ENCODE results near the gene COL9A3. TPM values are rescaled to one million over a fixed set of nuclear protein-coding genes. Genes with fewer than 3 reads are reported as not detected.

COL9A3 gene
- total RNA-seq, 1 experiment from 2014 or later = 7.8 TPM

DNA sequence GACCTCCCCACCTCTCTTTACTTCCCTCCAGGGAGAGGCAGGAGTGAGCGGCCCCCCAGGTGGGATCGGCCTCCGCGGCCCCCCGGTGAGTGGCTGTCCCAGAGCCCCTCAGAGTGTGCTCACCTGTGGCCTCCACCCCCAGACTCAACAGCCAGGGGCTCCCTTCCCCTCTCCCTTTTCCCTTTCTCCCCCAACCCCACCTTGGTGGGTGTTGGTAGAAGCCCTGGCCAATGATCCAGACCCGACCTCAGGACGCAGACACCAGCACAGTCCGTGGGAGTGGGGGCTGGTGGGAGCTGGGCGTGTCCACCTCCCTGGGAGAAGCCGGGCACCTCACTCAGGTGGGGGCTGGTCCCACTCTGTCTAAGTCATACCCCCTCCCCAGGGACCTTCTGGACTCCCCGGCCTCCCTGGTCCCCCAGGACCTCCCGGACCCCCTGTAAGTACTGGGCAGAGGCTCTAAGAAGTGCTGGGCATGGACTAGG, 4.9 kb downstream of the COL9A3 start:
- DNase-seq (ENCODE audit: extremely low read depth, low read depth) = no peak

DNA sequence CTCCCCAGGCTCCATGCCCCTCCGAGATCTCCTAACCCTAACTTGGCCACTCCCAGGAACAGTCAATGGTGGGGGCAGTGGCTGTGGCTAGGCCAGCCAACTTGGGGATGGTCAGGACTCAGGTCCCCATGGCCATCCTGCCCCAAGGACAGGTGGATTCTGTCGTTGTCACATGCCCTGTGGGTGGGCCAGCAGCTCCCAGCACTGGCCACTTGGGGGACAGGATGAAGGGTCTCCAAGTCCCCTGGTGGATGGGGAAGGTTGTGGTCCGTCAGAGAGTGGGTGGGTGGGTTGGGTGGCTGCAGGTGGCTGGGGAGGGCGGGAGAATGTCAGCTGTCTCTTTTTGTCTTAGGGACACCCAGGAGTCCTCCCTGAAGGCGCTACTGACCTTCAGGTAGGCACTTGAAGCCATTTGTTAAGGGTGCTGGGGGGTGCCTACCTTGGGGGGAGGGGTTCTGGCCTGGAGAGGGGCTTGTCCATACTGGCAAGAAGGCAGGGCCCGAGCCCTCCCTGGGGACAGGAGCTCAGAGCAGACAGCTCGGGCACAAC, 5.5 kb downstream of the COL9A3 start:
- no peak for DNase-seq (ENCODE audit: extremely low read depth, low read depth)

DNA sequence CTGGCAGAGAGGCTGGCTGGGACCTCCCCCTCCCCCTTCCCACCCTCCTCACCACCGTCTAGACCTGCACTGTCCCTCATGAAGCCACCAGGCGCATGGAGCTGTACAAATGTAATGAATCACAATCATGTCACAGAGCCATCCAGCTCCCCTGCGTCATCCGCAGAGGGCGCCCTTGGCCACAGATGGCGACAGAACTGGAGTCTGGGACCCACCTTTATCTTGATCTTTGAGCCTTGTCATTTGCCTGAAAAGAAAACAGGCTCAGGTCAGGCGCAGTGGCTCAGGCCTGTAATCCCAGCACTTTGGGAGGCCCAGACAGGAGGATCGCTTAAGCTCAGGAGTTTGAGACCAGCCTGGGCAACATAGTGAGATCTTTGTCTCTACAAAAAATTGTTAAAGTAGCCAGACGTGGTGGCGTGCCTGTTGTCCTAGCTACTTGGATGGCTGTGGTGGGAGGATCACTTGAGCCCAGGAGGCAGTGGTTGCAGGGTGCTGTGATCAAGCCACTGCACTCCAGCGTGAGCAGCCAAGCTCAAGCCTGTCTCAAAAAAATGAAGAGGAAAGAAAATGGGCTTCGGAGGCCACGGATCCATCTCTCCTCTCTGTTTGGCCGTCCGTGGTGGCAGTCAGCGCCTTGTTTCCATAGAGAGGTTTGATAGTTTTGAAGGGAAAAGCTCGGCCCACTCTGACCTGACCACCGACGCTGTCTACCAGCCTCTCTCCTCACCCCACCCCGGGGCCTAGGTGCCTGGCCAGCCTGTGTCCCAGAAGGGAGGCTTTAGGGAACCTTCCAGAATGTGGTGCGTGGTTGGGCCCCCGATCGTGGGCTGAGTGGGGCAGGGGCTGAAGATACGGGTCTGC, 6.2 kb downstream of the COL9A3 start:
- peak; percentile 82 for DNase-seq (ENCODE audit: extremely low read depth, low read depth)

DNA sequence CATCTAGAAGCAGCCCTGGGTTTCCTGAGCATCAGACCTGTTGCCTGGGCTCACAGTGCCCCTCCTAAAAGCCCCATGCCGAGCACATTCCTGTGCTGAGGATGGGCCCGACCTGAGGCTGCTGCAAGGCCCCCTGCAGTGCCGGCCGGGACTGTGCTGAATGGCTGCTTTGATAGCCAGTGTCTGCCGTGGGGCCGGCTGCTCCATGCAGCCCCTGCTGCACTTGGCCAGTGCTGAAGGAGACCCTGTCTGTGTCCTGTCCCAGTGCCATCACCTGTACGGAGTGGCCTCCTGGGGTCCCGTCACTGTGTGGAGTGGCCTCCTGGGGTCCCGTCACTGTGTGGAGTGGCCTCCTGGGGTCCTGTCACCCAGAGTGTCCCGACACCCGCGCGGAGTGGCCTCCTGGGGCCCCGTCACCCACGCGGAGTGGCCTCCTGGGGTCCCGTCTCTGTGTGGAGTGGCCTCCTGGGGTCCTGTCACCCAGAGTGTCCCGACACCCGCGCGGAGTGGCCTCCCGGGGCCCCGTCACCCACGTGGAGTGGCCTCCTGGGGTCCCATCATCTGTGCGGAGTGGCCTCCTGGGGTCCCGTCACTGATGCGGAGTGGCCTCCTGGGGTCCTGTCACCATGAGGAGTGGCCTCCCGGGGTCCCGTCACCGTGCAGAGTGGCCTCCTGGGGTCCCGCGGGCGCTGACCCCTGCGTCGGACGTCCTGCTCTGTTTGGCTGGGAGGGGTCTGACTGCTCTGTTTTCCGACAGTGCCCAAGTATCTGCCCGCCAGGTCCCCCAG, 7.0 kb downstream of the COL9A3 start:
- no peak for DNase-seq (ENCODE audit: extremely low read depth, low read depth)

DNA sequence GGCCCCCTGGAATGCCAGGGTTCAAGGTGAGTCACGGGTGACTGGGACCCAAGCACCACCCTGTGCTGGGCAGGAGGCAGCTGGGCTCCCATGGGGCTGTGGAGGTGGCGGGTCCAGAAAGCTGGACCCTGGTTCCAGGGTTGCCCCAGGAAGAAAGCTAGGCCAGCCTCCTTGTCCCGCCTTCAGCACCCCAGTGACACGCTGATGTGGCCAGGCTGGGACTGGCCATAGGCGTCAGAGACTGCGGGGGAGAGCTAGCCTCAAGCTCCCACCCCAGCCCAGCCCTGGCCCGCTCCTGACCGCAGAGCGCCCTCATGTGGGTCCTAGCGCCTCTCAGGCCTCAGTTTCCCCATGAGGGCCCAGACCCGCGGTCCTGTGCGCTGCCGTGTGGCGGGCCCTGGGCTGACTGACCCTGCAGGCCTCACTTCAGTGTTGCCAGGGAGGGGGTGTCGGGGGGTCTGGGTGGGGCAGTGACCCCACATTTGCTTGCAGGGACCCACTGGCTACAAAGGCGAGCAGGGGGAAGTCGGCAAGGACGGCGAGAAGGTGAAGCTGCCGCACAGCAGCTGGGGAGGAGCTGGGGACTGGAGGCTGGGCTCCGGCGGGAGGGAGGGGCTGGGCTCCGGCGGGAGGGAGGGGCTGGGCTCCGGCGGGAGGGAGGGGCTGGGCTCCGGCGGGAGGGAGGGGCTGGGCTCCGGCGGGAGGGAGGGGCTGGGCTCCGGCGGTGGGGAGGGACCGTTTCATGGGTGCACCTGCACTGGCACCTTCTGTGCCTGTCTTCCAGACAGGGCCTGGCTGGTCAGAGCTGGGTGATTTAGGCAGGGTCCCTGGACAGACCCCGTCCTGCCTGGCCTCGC, 7.9 kb downstream of the COL9A3 start:
- DNase-seq (ENCODE audit: extremely low read depth, low read depth) = no peak

DNA sequence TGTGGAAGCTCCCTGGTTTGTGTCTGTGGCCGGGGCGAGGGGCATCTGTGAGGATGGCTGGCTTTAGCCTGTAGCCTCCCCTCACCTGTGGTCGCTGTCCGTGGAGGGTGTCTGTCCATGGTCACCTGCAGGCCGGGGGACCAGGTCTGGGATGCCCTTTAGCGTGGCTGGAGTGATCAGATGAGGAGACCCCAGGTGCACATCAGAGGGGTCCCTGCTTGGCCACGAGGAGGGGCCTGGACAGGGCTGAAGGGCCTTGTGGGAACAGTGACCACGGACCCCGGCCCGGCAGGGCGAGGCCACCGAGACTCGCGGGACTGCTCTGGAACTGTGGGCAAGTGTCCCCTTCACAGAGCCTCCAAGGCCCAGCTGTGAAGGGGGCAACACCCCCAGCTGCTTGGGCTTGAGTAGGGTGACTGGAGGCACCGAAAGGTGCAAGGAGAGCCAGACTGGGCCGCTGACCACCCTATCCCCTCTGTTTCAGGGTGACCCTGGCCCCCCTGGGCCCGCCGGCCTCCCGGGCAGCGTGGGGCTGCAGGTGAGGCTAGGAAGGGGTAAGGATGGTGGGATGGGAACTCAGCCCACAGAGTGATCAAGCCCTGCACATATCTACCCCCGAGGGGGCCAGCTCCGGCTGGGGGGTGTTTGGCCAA, 8.6 kb downstream of the COL9A3 start:
- no peak for DNase-seq (ENCODE audit: extremely low read depth, low read depth)

DNA sequence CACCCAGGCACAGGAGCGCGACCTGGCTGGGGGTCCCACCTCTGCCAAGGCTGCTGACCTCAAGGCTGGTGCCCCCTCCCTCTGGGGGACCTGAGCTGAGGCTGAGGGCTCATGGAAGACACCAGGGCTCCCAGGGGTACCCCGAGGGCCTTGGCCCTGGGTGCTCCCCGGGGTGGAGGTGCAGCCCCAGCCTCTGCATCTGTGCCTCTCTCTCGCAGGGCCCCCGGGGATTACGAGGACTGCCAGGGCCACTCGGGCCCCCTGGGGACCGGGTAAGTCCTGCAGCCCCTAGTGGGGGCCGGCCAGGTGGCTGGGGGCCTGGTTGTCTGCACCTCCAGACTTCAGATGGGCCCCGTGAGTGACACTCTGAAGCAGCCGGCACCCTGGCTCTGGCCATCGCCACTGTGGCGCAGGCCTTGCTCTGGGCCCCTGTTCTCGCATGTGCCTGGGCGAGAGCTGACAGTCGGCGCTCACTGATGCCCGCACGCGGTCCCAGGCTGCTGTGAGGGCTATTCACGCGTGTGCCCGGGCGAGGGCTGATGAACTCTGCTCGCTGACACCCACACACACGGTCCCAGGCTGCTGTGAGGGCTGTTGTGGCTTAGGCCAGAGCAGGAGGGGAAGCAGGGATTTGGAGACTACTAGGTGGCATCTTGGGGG, 9.3 kb downstream of the COL9A3 start:
- DNase-seq (ENCODE audit: extremely low read depth, low read depth) = no peak

DNA sequence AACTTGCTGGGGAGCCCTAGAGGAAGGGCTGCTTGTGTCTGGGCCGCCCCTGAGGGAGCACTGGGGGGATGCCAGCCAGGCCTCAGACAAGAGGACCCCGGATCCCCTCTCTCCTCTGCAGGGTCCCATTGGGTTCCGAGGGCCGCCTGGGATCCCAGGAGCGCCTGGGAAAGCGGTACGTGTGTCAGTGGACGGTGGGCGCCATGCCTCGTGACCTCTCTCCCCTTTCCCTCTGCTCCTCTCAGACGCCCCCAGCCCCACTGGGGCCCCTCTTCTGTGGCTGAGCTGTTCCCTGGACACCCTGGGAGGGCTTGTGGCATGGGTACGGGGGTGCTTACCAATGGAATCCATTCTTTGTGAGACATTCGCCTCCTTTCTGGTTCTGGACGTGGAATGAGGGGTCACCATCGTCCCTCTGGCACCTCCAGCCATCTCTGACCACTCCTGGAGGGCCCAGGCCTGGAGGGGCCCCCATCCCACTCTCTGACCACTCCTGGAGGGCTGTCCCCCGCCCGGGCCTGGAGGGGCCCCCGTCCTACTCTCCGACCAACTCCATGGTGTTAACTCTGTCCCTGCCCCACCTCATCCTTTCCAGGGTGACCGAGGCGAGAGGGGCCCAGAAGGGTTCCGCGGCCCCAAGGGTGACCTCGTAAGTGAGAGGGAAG, 9.9 kb downstream of the COL9A3 start:
- DNase-seq (ENCODE audit: extremely low read depth, low read depth) = no peak

DNA sequence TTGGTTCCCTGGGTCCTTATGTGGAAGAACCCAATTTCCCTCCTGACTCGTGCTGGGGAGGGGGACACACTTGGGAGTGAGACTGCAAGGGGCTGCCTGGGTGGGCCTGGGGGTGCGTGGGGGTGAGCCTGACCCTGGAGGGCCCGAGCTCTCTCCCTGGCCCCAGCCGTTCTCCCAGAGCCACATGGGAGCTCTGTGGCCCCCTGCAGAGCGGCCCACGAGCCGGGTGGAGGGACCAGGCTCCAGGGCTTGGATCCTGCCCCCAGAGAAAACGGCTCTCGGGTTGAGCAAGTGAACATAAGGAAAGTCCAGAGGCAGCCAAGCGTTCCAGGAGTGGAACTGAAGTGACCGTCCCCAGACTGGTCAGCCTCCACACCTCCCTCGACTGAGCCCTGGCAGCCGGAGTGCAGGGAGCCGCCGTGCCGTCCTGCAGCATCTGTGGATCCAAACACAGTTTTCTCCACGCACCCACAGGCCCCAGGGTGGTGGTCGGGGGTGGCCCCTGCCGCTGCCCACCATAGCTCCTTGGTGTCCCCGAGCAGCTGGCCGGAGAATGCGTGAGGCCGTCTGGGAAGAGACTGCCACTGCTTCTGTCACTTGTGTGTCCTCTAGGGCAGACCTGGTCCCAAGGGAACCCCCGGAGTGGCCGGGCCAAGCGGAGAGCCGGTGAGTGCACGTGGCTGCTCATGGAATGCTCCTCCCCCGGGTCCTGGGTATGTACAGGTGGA, 10.6 kb downstream of the COL9A3 start:
- DNase-seq (ENCODE audit: extremely low read depth, low read depth) = no peak

DNA sequence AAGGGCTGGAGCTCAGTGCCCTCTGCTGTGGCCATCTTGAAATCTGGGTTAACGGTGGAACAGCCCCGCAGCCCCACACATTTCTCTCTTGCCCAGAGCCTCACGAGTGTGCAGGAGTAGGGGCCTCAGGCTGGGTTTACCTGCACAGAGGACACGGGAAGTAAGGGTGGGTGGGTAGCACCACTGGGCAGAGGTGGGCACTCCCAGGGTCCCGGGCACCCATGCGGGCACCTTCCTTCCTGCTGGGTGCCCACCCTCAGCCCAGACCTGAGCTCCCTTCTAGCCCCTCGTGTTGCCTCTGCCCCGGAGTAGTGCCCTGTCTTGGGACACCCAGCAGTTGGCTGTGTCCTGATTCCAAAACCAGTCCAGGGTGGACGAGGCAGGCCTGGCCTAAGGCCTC, 11.2 kb downstream of the COL9A3 start:
- no peak for DNase-seq (ENCODE audit: extremely low read depth, low read depth)

DNA sequence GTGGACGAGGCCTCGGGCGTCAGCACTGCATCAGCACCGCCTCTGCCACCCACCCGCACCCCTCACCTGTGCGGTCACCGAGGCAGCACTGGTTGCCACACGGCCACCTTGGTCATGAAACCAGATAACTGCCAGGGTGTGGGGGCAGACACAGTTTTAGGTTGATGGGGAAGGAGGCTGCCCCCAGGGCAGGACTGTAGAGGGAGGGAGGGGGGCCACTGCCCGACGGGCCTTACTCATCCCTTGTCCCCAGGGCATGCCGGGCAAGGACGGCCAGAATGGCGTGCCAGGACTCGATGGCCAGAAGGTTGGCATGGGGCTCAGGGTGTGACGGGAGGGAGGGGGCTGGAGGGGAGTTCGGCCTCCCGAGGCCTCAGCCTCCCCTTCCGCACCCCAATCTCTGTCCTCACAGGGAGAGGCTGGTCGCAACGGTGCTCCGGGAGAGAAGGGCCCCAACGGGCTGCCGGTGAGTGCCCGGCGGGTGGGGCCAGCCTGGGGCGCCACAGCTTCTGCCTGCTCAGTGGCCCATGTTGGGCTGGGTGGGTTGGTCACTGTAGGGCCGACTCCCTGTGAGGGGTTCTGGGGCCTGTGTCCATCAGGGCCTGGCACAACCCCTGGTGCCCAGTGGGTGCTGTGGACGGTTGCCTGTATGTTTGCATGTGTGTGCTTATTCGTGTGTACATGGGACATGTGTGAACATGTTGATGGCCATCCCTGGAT, 11.8 kb downstream of the COL9A3 start:
- no peak for DNase-seq (ENCODE audit: extremely low read depth, low read depth)

DNA sequence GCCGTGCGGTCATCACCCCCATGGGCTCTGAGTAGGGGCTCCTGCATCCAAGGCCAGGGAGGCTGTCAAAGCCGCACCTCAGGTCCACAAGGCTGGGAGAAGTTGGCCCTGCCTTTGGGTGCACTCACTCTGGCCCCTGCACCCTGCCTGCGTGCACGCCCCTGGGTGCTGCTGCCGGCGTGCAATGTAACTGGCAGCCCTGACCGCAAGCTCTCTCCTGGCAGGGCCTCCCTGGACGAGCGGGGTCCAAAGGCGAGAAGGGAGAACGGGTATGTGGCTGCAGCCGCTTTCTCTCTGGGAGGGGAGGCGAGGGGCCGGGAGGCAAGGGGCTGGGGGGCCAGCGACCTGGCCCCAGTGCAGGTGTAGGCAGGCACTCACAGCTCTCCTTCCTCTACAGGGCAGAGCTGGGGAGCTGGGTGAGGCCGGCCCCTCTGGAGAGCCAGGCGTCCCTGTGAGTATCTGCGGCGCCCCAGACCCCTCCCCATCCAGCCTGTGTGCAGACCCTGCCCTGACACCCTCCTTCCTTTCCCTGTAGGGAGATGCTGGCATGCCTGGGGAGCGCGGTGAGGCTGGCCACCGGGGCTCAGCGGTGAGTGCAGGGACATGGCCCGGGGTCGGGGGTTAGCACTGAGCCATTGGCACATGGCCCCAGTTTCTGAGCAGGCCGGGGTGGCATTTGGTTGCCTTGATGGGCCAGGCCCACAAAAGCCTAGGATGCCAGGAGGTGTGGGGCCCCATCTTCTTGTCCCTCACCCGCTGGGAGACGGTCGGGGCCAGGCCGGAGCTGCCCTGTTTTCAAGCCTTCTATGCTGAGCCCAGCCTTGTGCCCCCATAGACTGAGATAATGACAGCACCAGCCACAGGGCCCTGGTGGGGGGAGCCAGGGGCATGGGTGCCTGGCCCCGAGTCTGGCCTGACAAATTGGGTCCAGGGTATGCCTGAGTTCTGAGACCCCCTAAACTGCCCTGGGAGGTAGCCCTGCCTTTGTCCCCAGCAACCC, 12.7 kb downstream of the COL9A3 start:
- no peak for DNase-seq (ENCODE audit: extremely low read depth, low read depth)

DNA sequence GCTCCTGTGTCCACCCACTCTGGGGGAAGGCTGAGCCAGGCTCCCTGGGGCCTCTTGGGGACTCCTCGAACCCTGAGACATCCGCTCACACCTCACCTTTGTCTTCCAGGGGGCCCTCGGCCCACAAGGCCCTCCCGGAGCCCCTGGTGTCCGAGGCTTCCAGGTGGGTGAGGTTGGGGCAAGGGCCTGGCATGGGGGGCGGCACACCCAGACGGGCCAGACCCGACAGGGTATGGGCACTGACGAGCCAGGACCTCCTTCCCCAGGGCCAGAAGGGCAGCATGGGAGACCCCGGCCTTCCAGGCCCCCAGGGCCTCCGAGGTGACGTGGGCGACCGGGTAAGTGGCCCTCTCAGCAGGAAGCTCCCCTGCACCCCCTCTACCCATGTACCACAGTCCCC, 13.4 kb downstream of the COL9A3 start:
- DNase-seq (ENCODE audit: extremely low read depth, low read depth) = no peak

DNA sequence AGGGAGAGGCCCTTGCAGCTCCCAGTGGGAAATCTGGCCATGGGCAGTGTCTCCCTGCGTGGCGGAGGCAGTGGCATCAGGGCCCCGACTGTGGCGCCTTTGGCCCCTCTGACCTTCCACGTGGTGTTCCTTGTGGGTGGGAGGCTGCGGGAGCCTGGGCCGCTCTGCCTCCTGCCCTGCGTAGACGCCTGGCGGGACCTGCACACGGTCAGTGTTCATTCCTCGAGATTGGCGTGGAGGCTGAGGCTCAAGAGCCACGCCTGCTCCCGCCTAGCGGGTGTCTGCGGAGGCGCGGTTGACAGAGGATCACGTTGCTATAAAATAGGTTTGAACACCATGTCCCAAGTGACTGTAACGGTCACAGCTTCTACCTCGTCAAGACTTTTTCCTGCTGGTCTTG, 14.0 kb downstream of the COL9A3 start:
- no peak for DNase-seq (ENCODE audit: extremely low read depth, low read depth)

DNA sequence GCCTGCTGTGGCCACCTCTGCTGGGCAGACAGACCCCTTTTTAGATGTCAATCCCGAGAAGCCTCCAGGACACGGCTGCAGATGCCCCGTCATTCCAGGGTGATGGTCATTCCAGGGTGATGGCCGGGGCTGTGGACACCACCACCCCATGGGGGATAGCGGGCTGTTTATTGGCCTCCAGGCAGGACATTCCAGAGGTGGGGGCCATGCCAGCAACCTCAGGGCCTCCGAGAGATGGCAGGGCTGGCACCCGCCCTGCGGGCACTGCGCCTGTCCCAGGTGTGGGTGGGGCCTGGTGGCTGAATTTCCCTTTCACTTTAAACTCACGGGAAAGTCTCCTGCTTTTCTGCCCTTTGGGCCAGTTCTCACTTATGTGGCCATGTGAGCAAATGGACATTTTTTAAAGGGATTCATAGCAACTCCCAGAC, 14.5 kb downstream of the COL9A3 start:
- DNase-seq (ENCODE audit: extremely low read depth, low read depth) = no peak

DNA sequence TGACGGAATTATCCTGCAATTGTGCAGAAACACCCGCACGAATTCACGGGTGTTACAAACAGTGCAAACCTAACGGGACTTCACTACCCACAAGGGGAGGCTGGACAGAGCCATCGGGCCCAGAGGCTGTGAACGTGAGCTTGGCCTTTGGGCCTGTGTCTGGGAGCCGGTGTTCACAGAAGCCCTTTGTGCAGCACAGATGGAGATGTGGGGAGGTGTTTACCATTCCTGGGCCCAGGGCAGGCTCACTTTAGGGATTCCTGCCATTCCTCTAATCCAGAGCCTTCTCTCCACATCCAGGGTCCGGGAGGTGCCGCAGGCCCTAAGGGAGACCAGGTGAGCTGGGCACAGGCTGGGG, 15.0 kb downstream of the COL9A3 start:
- no peak for DNase-seq (ENCODE audit: extremely low read depth, low read depth)

Data from NCI-H460 (cell line).